Lung (tissue), 12 donors: ENCODE data around the gene RTP5. TPM values are rescaled to one million over a fixed set of nuclear protein-coding genes. Genes with fewer than 3 reads are reported as not detected.

Experiments used
- ATAC-seq: fragments of 200-7000 bp; cut with Tn5 transposase; one replicate; pipeline ENCODE4 v1.9.1; 2020; ENCODE audit warnings: moderate number of reproducible peaks; ENCODE audit not compliant: insufficient read depth, low FRiP score
- DNase-seq, 3 donors: peaks; one replicate each; pipeline ENCODE4 v3.0.0-alpha.2; 2013 to 2017
- H3K27ac ChIP-seq, 2 donors: one replicate each; pipeline ENCODE4 v1.5.1; 2013; ENCODE audit warnings: mild to moderate bottlenecking in 2 of 2, moderate library complexity in 2 of 2, control low read depth in 1 of 2, inconsistent platforms in 1 of 2, low read depth in 1 of 2, low read length in 1 of 2
- H3K27me3 ChIP-seq, 3 donors: one replicate each; pipeline ENCODE4 v1.5.1; 2013; ENCODE audit warnings: low read length in 2 of 3; ENCODE audit not compliant: control insufficient read depth in 3 of 3, insufficient read depth in 3 of 3
- H3K36me3 ChIP-seq, 4 donors: one replicate each; pipeline ENCODE4 v1.5.1; 2013; ENCODE audit warnings: low read length in 4 of 4, mild to moderate bottlenecking in 1 of 4, moderate library complexity in 1 of 4; ENCODE audit not compliant: control insufficient read depth in 4 of 4, insufficient read depth in 4 of 4
- H3K4me1 ChIP-seq, 5 donors: one replicate each; pipeline ENCODE4 v1.5.1; 2013; ENCODE audit warnings: low read length in 5 of 5, mild to moderate bottlenecking in 2 of 5, moderate library complexity in 1 of 5; ENCODE audit not compliant: control insufficient read depth in 5 of 5, insufficient read depth in 5 of 5
- H3K4me3 ChIP-seq: one replicate; pipeline ENCODE4 v1.5.1; 2013; ENCODE audit warnings: mild to moderate bottlenecking, control low read depth, moderate library complexity
- H3K9ac ChIP-seq, 2 donors: one replicate each; pipeline ENCODE4 v1.5.1; 2013; ENCODE audit warnings: low read length in 2 of 2, control low read depth in 1 of 2; ENCODE audit not compliant: insufficient read depth in 1 of 2
- H3K9me3 ChIP-seq, 4 donors: one replicate each; pipeline ENCODE4 v1.5.1; 2013; ENCODE audit warnings: low read length in 3 of 4, mild to moderate bottlenecking in 1 of 4, moderate library complexity in 1 of 4; ENCODE audit not compliant: control insufficient read depth in 4 of 4, insufficient read depth in 3 of 4
- WGBS, 2 donors: extraction: QIAGEN DNeasy Blood & Tissue Kit; methylation state at CpG; one replicate each; pipeline ENCODE4 v1.1.7; 2013; 5-methylcytosine and 5-hydroxymethylcytosine counted together
- polyA plus RNA-seq, 2 donors: library from polyadenylated mRNA; stranded (reverse); fragments of 200-250 nt; gene quantifications; one replicate each; pipeline ENCODE4 v1.2.1, GENCODE V29; 2013
- total RNA-seq, 2 donors: library from RNA; depleted of rRNA in 1 of 2; stranded (reverse); fragments of >200 nt in 1 of 2; gene quantifications; one replicate each; pipeline ENCODE4 v1.2.1, GENCODE V29; 2014 to 2021
- TF ChIP-seq, protein P1 (sequence below): IDR thresholded peaks from 2 replicates; pipeline ENCODE4 v1.5.1; 2012; ENCODE audit warnings: mild to moderate bottlenecking; ENCODE audit errors: control extremely low read depth, extremely low read depth
- donor health status: control.
- donor health status: control.
- donor health status: Bipolar disorder and iron deficiency.
- donor health status: healthy.
- donor health status: DM: yes; HTN: yes; CAD: no.

Gene RTP5
- total and polyA plus RNA-seq, 4 donors = 0.08 to 0.13 (median 0.09) TPM; not detected in 1

DNA sequence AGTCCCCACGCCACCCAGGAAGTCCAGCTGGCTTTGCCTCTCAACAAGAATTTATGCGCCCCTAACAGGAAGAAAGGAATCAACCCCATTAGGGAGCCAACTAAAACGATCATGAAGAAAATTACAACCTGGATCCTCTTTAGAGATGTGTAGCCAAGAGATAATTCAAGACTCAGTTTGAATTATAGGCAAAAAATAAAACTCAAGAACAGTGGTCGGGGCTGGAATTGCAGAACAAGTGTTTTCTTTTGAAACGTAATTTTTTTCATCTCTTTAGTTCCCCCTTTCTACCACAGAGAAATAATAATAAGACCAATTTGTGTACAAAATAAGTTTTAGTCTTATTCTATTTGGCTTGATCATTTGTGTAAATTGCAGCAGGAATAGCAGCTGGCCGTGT lies 33.2 kb upstream of the RTP5 start:
- DNase-seq (no peak), ATAC-seq (no peak)
- no peak overlapping the region for H3K27ac ChIP-seq
- TF ChIP-seq, protein P1, sequence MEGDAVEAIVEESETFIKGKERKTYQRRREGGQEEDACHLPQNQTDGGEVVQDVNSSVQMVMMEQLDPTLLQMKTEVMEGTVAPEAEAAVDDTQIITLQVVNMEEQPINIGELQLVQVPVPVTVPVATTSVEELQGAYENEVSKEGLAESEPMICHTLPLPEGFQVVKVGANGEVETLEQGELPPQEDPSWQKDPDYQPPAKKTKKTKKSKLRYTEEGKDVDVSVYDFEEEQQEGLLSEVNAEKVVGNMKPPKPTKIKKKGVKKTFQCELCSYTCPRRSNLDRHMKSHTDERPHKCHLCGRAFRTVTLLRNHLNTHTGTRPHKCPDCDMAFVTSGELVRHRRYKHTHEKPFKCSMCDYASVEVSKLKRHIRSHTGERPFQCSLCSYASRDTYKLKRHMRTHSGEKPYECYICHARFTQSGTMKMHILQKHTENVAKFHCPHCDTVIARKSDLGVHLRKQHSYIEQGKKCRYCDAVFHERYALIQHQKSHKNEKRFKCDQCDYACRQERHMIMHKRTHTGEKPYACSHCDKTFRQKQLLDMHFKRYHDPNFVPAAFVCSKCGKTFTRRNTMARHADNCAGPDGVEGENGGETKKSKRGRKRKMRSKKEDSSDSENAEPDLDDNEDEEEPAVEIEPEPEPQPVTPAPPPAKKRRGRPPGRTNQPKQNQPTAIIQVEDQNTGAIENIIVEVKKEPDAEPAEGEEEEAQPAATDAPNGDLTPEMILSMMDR = no peak
- no peak overlapping the region for H3K9ac ChIP-seq
- H3K4me3 ChIP-seq = no peak overlapping the region
- peaks cover 0 to 7% (median 0%) of the 10 kb centered on the region in 5 donors for H3K4me1 ChIP-seq
- no peaks in the 10 kb centered on the region for H3K36me3 ChIP-seq
- peaks cover 0 to 2% (median 0%) of the 10 kb centered on the region in 4 donors for H3K9me3 ChIP-seq
- WGBS, 2 donors = 58 to 63% methylated on average over 6 of the region's 6 CpGs
- H3K27me3 ChIP-seq = peaks cover 0 to 8% (median 0%) of the 10 kb centered on the region in 3 donors

DNA sequence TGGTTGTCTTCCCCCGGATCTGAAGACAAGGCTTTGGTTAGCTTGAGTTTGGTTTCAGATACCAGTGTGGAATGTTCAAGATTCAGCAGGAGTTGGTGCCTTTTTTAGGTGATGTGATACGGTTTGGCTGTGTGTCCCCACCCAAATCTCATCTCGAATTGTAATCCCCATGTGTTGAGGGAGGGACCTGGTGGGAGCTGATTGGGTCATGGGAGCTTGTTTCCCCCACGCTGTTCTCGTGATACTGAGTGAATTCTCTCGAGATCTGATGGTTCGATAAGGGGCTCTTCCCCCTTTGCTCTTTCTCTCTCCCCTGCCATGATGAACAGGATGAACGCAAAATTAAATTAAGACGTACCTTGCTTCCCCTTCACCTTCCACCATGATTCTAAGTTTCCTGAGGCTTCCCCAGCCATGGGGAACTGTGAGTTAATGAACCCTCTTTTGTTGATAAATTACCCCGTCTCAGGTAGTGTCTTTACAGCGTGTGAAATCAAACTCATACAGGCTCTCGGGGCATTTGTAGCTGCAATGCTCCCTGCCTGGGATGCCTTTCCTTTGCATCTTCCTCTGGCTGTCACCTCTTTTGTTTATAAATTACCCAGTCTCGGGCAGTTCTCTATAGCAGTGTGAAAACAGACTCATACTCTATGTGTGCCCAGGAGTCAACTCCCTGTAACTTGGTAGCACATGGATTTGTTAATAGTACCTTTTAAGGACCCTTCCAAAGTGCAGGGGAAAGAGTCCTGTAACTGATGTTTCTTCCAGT lies 32.1 kb upstream of the RTP5 start:
- Histone ChIP-seq H3K27me3 (peaks cover 0 to 6% (median 0%) of the 10 kb centered on the region in 3 donors), H3K27ac (no peak overlapping the region), H3K9me3 (peaks cover 0 to 4% (median 0%) of the 10 kb centered on the region in 4 donors), H3K9ac (no peak overlapping the region), H3K4me1 (peaks cover 0 to 7% (median 0%) of the 10 kb centered on the region in 5 donors), H3K4me3 (no peak overlapping the region), H3K36me3 (no peaks in the 10 kb centered on the region)
- DNase-seq (no peak), ATAC-seq (no peak)
- TF ChIP-seq, protein P1 = no peak
- 62 to 78% methylated on average over 13 of the region's 13 CpGs for WGBS, 2 donors

DNA sequence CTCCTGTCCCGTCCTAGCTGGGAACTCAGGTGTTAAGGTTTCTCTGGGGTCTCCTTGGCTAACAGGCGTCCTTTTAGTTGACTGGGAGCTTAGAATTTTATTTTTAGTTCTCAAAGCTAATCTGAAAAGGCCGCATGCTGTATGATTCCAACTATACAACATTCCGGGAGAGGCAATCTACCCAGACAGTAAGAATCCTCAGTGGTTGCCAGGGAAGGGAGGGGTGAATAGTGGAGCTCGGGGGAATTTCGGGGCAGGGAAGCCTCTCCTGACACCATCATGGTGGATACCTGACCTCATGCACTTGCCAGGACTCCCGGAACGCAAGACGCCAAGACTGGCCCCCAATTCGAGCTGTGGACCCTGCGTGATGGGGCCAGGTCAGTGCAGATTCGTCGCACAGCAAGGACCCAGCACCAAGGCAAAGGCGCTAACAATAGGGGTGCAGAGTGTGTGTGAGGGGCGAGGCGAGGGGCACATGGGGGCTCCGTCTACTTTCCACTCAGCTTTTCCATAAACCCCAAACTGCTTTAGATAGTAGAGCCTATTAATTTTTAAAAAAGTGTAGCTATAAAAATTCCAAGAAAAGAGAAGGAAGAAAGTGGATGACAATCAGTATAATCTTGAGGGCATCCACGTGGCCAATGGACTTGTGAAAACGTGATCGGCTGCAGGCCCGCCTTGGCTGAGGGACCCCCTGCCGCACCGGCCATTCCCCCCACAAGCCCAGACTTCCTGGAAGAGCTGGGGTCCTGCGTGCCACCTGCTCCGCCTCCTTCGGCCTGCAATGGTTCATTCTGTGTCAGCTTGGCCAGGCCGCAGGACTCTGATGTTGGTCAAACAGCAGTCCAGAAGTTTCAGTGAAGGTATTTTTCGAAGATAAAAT lies 28.1 kb upstream of the RTP5 start:
- WGBS, 2 donors = 83 to 88% methylated on average over 28 of the region's 28 CpGs
- Histone ChIP-seq H3K27ac (no peak overlapping the region), H3K4me3 (no peak overlapping the region), H3K36me3 (no peaks in the 10 kb centered on the region), H3K9ac (no peak overlapping the region), H3K27me3 (peaks cover 0 to 9% (median 8%) of the 10 kb centered on the region in 3 donors), H3K4me1 (peaks cover 0 to 9% (median 3%) of the 10 kb centered on the region in 5 donors), H3K9me3 (peaks cover 0 to 2% (median 0%) of the 10 kb centered on the region in 4 donors)
- no peak for DNase-seq
- no peak for ATAC-seq
- TF ChIP-seq, protein P1 = no peak
